GM19467 (cell line): ENCODE results near the gene STK31.
"Not testable (repeated sequence)": the region's sequence is repeated elsewhere in the genome, so short reads cannot be mapped to it uniquely, and the experiment has no call there.

ENCODE experiments used
- ATAC-seq: cut with Tn5 transposase; IDR thresholded peaks from one replicate; pipeline ENCODE4 v1.9.1; 2021; ENCODE audit warnings: mild to moderate bottlenecking, moderate library complexity; ENCODE audit not compliant: unreplicated experiment

Gene STK31, protein sequence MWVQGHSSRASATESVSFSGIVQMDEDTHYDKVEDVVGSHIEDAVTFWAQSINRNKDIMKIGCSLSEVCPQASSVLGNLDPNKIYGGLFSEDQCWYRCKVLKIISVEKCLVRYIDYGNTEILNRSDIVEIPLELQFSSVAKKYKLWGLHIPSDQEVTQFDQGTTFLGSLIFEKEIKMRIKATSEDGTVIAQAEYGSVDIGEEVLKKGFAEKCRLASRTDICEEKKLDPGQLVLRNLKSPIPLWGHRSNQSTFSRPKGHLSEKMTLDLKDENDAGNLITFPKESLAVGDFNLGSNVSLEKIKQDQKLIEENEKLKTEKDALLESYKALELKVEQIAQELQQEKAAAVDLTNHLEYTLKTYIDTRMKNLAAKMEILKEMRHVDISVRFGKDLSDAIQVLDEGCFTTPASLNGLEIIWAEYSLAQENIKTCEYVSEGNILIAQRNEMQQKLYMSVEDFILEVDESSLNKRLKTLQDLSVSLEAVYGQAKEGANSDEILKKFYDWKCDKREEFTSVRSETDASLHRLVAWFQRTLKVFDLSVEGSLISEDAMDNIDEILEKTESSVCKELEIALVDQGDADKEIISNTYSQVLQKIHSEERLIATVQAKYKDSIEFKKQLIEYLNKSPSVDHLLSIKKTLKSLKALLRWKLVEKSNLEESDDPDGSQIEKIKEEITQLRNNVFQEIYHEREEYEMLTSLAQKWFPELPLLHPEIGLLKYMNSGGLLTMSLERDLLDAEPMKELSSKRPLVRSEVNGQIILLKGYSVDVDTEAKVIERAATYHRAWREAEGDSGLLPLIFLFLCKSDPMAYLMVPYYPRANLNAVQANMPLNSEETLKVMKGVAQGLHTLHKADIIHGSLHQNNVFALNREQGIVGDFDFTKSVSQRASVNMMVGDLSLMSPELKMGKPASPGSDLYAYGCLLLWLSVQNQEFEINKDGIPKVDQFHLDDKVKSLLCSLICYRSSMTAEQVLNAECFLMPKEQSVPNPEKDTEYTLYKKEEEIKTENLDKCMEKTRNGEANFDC

DNA sequence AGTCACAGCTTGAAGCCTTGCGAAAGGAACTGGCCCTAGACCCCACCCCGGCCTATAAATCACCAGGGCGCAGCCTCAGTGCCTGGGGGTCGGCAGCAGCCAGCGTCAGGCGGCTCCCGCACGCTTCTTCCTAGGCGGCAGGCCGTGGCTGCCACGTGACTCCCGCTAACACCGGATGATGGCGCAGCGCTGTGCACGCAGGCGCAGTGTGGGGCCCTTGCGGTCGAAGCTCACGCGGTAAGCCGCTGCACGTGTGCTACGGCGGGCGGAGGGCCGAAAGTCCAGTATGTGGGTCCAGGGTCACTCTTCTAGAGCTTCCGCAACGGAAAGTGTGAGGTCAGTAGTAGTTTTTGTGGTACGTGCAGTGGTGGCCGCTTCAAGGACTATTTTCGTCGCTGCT lies at the start of gene STK31:
Gene STK31, plus strand, starts transcription at position 220 of the 400 bp plus-strand sequence. Its CDS starts 67 bp downstream, at position 287.
- no peak for ATAC-seq

DNA sequence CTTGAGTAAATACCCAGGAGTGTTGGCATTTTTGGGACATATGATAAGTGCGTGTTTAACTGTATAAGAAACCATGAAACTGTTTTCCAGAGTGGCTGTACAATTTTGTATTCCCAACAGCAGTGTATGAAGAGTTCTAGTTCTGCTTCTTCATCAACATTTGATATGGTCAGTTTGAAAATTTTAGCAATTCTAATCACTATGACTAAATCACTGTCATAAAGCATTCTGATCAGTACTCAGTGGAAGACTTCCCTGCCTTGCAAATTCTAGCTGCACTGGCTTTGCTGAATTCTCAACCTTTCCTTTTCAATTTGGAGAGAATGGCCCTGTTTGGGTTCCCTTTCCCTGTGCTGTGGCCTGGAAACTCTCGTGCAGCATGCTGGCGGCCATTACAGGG lies 48.6 kb upstream of the STK31 start:
- no peak for ATAC-seq

DNA sequence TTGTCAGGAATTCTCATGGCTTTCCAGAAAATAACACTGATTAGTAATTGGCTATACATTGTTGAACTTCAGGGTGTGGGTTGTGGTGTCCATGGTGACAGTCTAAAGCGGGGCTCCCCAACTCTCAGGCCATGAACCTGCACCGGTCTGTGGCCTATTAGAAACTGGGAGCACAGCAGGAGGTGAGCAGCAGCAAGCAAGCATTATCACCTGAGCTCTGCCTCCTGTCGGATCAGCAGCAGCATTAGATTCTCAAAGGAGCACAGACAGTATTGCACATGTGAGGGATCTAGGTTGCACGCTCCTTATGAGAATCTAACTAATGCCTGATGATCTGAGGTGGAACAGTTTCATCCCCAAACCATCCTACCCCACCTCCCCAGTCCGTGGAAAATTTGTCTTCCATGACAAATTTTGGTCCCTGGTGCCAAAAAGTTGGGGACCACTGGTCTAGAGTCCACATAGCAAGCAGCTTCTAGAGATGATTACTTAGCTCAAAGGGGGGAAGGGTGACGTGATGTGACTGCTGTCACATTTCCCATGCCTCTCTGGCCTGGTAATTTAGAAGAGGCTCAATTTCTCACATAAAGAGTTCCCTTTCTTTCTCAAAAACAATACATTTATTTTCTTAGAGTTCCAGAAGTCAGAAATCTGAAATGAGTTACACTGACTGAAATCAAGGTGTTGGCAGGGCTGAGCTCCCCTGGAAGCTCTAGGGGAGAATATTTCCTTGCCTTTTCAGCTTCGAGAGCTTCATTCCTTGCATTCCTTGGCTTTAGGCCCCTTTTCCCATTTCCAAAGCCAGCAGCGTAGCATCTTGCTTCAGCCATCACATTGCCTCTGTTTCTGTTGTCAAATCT lies 47.7 kb upstream of the STK31 start:
- ATAC-seq, result no peak

DNA sequence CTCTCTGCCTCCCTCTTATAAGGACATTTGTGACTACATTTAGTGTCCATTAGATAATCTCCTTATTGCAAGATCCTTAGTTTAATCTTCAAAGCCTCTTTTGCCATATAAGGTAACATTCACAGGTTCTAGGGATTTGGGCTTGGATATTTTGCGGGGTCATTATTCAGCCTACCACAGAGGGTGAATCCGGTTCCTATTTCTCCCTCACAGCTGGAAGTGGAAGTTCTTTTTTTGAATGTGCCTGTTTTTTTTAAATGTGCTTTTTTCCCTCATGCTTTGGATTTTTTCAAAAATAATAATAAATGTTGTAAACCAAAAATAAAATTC lies 47.1 kb upstream of the STK31 start:
- no peak for ATAC-seq

DNA sequence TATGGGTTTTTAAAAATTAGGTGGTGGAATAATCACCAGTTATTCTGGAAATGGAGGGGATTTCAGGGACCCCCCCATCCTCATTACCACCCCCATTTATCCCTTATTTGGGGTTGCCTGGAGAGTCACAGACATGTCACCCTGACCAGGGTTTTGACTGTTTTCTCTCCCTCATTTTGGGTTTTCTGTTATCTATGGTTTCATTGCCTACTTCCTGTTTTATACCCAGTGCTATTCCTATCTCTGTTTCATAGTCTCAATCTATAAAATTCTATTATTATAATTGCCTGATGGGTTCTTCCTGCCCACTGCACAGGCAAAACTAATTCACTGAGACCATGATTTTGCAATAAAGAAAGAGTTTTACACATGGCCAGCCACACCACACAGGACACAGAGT lies 45.9 kb upstream of the STK31 start:
- ATAC-seq, result no peak

DNA sequence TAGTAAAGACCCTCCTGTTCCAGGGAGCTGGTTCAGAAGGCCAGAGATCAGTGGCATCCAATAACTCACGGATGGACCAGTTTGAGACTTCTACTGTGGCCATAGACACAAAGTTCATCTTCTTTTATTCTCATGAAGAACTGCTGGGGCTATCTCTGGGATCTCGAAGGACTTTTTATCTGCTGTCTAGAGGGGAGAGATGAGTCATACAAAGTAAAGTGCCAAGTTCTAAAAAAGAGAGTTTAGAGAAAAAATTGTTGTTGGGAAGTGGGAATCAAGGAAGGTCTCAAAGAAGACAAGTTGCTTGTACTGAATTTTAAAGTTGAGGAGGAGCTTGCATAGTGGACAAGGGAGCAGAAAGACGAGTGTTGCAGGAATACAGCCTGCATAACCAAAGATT lies 38.0 kb upstream of the STK31 start:
- no peak for ATAC-seq

DNA sequence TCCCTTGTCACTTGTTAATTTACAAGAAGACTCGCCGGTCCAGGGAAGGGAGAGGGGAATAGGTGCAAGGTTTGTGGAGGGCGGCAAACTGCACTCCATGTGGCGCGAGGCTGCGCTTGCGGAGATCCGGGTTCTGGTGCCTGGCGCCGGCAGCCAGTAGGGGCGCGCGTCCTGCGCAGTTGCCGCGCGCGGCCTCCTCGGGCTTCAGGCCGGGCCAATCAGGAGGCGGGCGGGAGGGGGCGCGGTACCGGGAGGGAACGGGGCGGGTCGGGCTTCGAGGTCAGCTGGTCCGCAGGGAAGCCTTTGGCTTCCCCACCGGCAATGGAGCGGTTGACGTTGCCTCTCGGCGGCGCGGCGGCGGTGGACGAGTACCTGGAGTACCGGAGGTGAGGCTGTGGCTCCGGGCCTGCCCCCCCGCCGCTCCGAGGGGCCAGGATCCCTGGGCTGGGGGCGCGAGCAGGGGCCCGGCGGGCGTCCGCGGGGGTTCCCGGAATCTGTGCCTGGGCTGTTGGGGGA lies 30.1 kb upstream of the STK31 start, which contains the start of gene FAM221A:
Gene FAM221A, plus strand, starts transcription at position 302 of the 516 bp plus-strand sequence. Its CDS starts 20 bp downstream, at position 322.
- peak; percentile 99 for ATAC-seq

DNA sequence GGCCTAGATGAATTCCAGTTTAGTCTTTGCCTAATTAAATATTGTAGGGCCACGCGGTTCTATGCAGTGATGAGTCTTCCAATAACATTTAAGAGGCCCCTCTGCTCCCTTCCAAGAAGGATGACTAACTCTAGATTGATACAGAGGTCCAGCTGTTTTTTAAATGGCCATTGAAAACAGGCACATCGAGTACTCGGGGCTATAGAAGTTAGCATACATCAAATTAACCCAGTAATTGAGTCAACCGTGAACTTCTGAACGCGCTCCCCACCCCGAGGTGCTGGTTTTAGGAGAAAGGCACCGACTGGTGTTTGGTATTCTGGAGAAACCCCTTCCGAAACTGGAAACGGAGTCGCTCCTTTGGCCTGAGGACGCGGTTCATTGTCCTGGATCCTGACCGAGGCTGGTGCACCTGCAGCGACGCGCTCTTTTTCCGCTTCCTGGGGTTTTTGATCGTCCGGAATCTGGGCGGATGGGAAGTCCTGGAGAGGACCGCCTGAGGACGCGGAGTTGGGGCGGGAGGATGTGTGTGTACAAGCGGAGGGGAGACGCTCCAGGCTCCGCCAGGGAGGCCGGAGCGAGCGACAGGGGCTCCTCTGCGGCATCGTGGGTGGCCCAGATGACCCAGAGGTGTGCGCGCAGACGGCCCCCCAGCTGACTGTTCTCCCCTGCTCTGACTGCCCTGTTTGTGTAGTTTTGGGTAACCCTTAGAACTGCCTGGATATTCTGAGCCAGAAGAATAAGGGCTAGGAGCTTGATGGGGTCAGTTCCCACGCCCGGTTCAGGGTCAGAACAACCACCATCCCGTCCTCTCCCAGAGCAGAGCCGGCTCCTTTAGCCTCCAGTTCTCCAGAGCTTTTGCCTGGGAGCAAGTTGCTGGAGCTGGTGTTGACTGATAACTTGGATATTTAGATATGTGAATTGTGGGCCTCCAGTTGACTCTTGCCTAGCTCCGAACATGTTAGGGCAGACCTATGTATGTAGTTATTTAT lies 29.3 kb upstream of the STK31 start:
- peak; percentile 41 for ATAC-seq

DNA sequence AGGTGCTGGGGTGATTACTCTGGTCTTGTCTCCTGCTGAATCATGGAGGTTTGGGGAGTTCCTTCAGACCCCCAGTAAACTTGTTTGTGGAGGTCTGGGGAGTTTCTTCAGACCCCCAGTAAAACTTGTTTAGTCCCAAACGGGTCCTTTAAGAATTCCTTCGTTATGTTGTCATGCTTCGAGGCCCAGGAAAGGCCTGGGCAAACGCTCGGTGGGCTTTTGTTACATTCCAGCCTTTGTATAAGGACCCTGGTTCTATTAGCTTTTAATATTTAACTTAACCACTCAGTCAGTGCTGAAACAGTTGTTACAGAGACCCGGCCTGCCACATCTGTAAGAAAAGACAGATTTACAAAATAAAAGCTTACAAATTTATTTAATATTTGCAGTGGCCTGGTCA lies 26.0 kb upstream of the STK31 start:
- not testable (repeated sequence) for ATAC-seq

DNA sequence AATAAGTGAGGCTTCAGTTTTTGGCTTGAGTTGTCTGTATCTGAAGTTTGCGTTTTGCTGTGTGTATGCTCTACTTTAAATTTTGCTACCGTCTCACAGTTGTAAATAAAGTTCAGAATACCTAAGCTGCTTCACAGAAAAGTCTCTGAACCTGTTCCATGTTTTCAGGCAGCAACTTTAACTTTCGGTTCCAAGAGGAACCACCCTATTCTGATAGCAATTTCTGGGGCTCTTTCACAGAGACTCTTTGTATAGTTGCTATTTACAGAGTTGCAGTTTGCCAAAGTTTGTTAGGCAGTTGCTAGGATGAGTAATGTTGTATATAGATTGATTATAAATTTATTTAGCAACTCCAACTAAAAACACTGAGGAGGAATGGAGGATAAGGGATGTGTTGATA lies 24.3 kb upstream of the STK31 start:
- no peak for ATAC-seq

DNA sequence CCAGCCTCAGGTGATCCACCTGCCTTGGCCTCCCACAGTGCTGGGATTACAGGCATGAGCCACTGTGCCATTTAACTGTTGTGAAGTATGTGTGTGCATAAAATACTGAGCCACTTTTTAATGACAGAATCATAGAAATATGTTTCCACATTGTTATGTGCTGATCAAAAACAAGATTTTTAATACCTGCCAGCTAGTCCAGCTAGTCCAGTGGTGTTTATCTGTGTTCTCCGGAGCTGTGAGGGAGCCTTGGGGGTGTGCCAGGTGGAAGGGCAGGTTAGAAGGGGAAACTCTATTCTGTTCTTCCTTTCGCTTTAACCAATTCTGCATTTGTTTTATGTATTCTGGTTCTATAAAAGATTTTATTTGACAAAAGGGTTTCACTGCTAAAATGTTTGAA lies 23.0 kb upstream of the STK31 start:
- ATAC-seq, result no peak

DNA sequence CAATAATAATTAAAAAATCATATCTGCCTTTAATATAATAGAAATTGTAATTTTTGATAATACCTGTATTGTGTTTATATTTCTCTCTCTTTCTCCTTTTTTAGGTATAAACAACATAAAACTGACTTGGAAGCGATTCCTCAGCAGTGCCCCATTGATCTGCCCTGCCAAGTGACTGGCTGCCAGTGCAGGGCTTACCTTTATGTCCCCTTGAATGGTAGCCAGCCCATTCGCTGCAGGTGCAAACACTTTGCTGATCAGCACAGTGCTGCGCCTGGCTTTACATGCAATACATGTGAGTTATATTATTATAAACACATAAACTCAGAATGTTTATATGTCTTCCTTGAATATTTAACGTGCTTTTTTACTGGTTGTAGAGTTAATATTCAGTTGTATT lies 20.9 kb upstream of the STK31 start:
- no peak for ATAC-seq

DNA sequence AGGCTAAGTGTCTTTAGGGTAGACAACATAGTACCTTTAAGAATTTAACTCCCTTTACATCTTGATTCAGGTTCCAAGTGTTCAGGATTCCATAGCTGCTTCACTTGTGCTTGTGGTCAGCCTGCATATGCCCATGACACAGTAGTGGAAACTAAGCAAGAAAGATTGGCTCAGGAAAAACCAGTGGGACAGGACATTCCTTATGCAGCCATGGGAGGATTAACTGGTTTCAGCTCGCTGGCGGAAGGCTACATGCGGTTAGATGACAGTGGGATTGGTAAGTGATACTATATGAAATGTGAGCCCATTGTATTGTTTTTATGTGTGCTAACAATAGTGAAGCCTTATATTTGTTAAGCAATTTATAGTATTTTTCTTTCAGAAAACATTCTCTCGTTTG lies 18.7 kb upstream of the STK31 start:
- ATAC-seq, result no peak

DNA sequence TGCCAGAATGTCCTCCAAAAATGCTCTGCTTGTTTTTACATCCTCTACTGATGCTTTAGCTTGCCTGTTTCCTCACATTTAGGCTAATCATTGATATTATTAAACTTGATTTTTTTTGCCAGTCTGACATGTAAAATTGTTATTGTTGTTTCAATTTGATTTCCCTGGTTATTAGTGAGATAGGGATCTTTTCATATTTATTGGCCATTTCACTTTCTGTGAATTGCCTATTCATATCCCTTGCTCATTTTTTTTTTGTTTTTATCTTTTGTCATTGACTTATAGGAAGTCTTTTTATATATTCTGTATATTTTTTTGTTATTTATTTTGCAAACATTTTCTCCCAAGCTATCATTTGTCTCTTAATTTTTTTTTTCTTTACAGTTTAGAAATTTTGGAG lies 16.8 kb upstream of the STK31 start:
- ATAC-seq, result no peak

DNA sequence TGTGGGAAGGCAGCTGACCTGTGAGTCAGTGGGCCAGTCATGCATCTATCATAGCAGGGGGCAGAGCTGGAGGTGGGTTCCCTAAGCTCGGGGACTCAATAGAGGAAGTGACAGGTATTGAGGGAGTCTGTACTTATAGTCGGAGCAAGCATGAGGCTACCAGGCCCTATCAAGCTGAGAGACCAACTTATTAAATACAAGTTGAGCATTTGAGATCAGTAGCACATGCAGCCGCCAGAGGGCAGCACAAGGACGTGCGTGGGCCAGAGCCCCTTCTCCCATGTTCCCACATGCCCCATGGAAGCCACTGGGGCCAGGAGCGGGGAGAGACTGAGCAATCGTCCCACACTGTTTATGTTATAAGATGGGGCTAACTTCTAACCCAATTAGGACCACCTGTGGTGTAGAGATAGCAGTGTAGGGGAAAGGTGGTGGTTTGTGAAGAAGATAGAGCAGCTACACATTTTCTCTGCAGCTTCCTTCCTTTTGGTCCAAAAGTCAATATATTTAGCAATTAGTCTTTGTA lies 13.0 kb upstream of the STK31 start:
- no peak for ATAC-seq

DNA sequence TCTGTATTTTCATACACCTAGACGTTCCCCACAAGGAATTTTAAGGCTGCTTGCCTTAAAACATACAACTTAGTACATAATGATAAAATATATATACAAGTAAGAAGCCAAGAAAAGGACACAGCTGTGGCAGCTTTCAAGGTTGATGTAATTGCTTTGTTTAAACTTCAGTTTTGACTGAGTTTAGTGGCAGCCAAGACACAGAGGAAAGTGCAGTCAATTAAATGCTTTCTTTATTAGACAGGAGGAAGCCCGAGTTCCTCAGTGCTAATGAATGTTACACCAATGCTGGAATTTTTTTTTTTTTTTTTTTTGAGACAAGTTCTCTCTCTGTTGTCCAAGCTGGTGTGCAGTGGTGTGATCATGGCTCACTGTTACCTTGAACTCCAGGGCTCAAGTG lies 11.2 kb upstream of the STK31 start:
- ATAC-seq, result no peak

DNA sequence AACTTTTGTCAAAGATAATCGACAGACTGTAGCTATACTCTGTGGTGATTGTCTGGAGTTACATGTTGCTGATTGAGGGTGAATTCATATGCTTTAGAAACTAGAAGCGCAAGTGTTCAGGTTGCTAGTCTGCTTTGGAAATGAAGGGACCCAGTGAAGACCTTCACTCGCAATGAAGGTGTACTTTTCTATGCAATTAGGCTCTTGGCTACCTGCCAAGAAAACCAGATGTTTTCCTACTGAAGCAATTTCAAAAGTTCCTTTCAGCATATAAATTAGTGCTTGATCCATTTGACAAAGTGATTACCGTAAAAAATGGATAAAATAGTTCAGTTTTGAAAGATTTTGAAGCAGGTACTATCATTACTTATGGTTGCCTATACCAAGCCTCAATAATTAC lies 10.0 kb upstream of the STK31 start:
- ATAC-seq, result no peak

DNA sequence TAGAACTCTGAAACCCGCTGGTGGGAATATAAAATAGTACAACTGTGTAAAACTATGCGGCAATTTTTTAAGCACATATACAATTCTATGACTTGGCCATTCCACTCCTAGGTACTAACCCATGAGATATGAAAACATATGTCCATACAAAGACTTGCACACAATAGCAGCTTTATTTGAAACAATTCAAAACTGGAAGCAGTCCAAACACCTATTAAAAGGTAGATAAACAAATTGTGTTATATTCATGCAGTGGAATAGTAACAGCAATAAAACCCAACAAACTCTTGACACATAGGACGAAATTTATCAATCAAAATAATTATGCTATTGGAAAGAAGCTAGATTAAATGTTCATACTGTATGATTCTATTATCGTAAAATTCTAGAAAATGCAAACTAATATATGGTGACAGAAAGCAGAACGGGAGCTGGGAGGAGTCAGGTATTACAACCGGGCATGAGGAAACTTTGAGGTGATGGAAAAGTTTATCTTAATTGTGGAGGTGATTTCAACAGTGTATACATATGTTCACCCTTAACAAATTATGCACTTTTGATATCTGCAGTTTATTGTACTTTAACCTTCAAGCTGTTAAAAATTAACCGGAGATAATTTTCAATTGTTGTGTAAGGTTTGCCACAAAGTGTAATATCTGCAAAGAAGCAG lies 803 bp upstream of the STK31 start:
- ATAC-seq, result no peak
